Skeletal muscle satellite cell (primary cell): ENCODE results near the gene SYNJ2. TPM values are rescaled to one million over a fixed set of nuclear protein-coding genes. Genes with fewer than 3 reads are reported as not detected.
"Not testable (repeated sequence)": the region's sequence is repeated elsewhere in the genome, so short reads cannot be mapped to it uniquely, and the experiment has no call there.

Source experiments
- H3K27me3 ChIP-seq: 2 replicates; pipeline ENCODE4 v1.7.0; 2013; ENCODE audit warnings: low read length; ENCODE audit not compliant: control insufficient read depth, insufficient read depth
- H3K36me3 ChIP-seq: 2 replicates; pipeline ENCODE4 v1.7.0; 2013; ENCODE audit warnings: mild to moderate bottlenecking, control low read depth, low read length; ENCODE audit not compliant: insufficient read depth
- H3K4me1 ChIP-seq: 2 replicates; pipeline ENCODE4 v1.7.0; 2013; ENCODE audit warnings: low read length; ENCODE audit not compliant: control insufficient read depth, insufficient read depth
- H3K4me2 ChIP-seq: 2 replicates; pipeline ENCODE4 v1.7.0; 2013; ENCODE audit warnings: mild to moderate bottlenecking, low read length
- H3K4me3 ChIP-seq: 2 replicates; pipeline ENCODE4 v1.7.0; 2013; ENCODE audit warnings: low read length
- H3K9ac ChIP-seq: 2 replicates; pipeline ENCODE4 v1.7.0; 2013; ENCODE audit warnings: mild to moderate bottlenecking, low read depth, low read length, moderate library complexity
- H3K9me3 ChIP-seq: replicated peaks from 2 replicates; pipeline ENCODE4 v1.7.0; 2013; ENCODE audit warnings: mild to moderate bottlenecking, control low read depth, low read length
- total RNA-seq: library from RNA; depleted of rRNA; stranded (reverse); fragments of >200 nt; gene quantifications from 2 replicates; pipeline ENCODE4 v1.2.3, GENCODE V29; 2012; rRNA removed

The SYNJ2 gene
- 23.6 and 32.5 TPM in 2 replicates for total RNA-seq

- no peaks in the 10 kb centered on the region for H3K9me3 ChIP-seq
- H3K4me2 ChIP-seq: peak within 1 kb of the TSS; percentile 82
- no peaks in the 10 kb centered on the region for H3K27me3 ChIP-seq
- H3K4me3 ChIP-seq: peak within 1 kb of the TSS; percentile 91
- no peaks in the 10 kb centered on the region for H3K36me3 ChIP-seq
- peak within 1 kb of the TSS; percentile 94 for H3K9ac ChIP-seq
- peaks cover 36% of the 10 kb centered on the region for H3K4me1 ChIP-seq
Measured at GRCh38 chr6:157981395-157982101, at the start of gene SYNJ2. Gene SYNJ2, plus strand, starts transcription at chr6:157981863. Its CDS starts 99 bp downstream, at chr6:157981962.

- H3K9me3 ChIP-seq: no peaks in the 10 kb centered on the region
- H3K4me2 ChIP-seq: no peak overlapping the region
- no peaks in the 10 kb centered on the region for H3K4me1 ChIP-seq
- H3K27me3 ChIP-seq: no peaks in the 10 kb centered on the region
- H3K9ac ChIP-seq: no peak overlapping the region
- H3K4me3 ChIP-seq: no peak overlapping the region
- peaks cover 83% of the 10 kb centered on the region for H3K36me3 ChIP-seq
Measured at GRCh38 chr6:157935786-157936185, 45.9 kb upstream of the SYNJ2 start.

- no peaks in the 10 kb centered on the region for H3K4me1 ChIP-seq
- H3K9ac ChIP-seq: no peak overlapping the region
- H3K36me3 ChIP-seq: peaks cover 89% of the 10 kb centered on the region
- H3K4me2 ChIP-seq: no peak overlapping the region
- no peaks in the 10 kb centered on the region for H3K27me3 ChIP-seq
- H3K4me3 ChIP-seq: no peak overlapping the region
- H3K9me3 ChIP-seq: no peaks in the 10 kb centered on the region
Measured at GRCh38 chr6:157937318-157937717, 44.3 kb upstream of the SYNJ2 start.

GRCh38 chr6:157937916-157938315 is 43.7 kb upstream of the SYNJ2 start:
- Histone ChIP-seq H3K27me3 (no peaks in the 10 kb centered on the region), H3K4me3 (no peak overlapping the region), H3K4me1 (no peaks in the 10 kb centered on the region), H3K9ac (no peak overlapping the region), H3K4me2 (no peak overlapping the region), H3K9me3 (no peaks in the 10 kb centered on the region), H3K36me3 (peaks cover 88% of the 10 kb centered on the region)

GRCh38 chr6:157940375-157941036 is 41.2 kb upstream of the SYNJ2 start:
- not testable (repeated sequence) for H3K4me2 ChIP-seq, H3K9ac ChIP-seq, H3K9me3 ChIP-seq, H3K4me3 ChIP-seq, H3K27me3 ChIP-seq, H3K4me1 ChIP-seq
- peaks cover 89% of the 10 kb centered on the region for H3K36me3 ChIP-seq

GRCh38 chr6:157941101-157941863 is 40.4 kb upstream of the SYNJ2 start:
- no peak overlapping the region for H3K4me3 ChIP-seq

GRCh38 chr6:157942351-157942750 is 39.3 kb upstream of the SYNJ2 start:
- Histone ChIP-seq H3K4me3 (no peak overlapping the region), H3K27me3 (no peaks in the 10 kb centered on the region), H3K4me2 (no peak overlapping the region), H3K9ac (no peak overlapping the region), H3K36me3 (peaks cover 88% of the 10 kb centered on the region), H3K4me1 (no peaks in the 10 kb centered on the region), H3K9me3 (no peaks in the 10 kb centered on the region)

More at GRCh38 chr6:157941101-157941863, 40.4 kb upstream of the SYNJ2 start:
- H3K27me3 ChIP-seq: no peaks in the 10 kb centered on the region
- H3K4me2 ChIP-seq: no peak overlapping the region
- no peaks in the 10 kb centered on the region for H3K4me1 ChIP-seq
- H3K9me3 ChIP-seq: no peaks in the 10 kb centered on the region
- no peak overlapping the region for H3K9ac ChIP-seq
- peaks cover 89% of the 10 kb centered on the region for H3K36me3 ChIP-seq

- no peaks in the 10 kb centered on the region for H3K9me3 ChIP-seq
- no peak overlapping the region for H3K4me2 ChIP-seq
- H3K36me3 ChIP-seq: peaks cover 84% of the 10 kb centered on the region
- no peaks in the 10 kb centered on the region for H3K27me3 ChIP-seq
- H3K4me3 ChIP-seq: no peak overlapping the region
- no peak overlapping the region for H3K9ac ChIP-seq
- no peaks in the 10 kb centered on the region for H3K4me1 ChIP-seq
Measured at GRCh38 chr6:157943249-157943963, 38.3 kb upstream of the SYNJ2 start.

GRCh38 chr6:157943964-157944283 is 37.7 kb upstream of the SYNJ2 start:
- Histone ChIP-seq H3K9ac (no peak overlapping the region), H3K36me3 (peaks cover 78% of the 10 kb centered on the region), H3K4me2 (no peak overlapping the region), H3K9me3 (no peaks in the 10 kb centered on the region), H3K4me3 (no peak overlapping the region), H3K27me3 (no peaks in the 10 kb centered on the region), H3K4me1 (no peaks in the 10 kb centered on the region)

GRCh38 chr6:157944983-157945931 is 36.4 kb upstream of the SYNJ2 start:
- H3K4me1 ChIP-seq: no peaks in the 10 kb centered on the region
- H3K36me3 ChIP-seq: peaks cover 65% of the 10 kb centered on the region
- H3K27me3 ChIP-seq: no peaks in the 10 kb centered on the region
- no peak overlapping the region for H3K9ac ChIP-seq
- no peaks in the 10 kb centered on the region for H3K9me3 ChIP-seq
- no peak overlapping the region for H3K4me3 ChIP-seq
- no peak overlapping the region for H3K4me2 ChIP-seq
